K562 (cell line): ENCODE results near the gene TOR1AIP2. TPM values are rescaled to one million over a fixed set of nuclear protein-coding genes. Genes with fewer than 3 reads are reported as not detected.
A peak's percentile ranks its signal among the peaks of the same experiment; 100 is the strongest.

Experiments used
- NR2F6 ChIP-seq: fragments of 450-650 bp; formaldehyde crosslinking; IDR thresholded peaks from 2 replicates; pipeline ENCODE4 v1.4.0; 2020; ENCODE audit warnings: mild to moderate bottlenecking
- NR4A1 ChIP-seq, 2 experiments: fragments of 250-450 bp in 1 of 2; fragments of 450-650 bp in 1 of 2; sonication (Bioruptor Pico) in 1 of 2; IDR thresholded peaks; 2 replicates each; pipeline versions ENCODE4 v1.4.0 to v1.6.1; 2016 to 2020; ENCODE audit warnings: mild to moderate bottlenecking in 2 of 2, missing compliant biosample characterization in 1 of 2, missing genetic modification characterization in 1 of 2, moderate library complexity in 1 of 2
- PHTF2 ChIP-seq: fragments of 250-450 bp; sonication (Bioruptor Pico); IDR thresholded peaks from 2 replicates; pipeline ENCODE4 v1.5.0; 2021; ENCODE audit warnings: mild to moderate bottlenecking
- PTBP1 ChIP-seq: fragments of 200-400 bp; formaldehyde crosslinking; IDR thresholded peaks from 2 replicates; pipeline ENCODE4 v1.6.1; 2017; ENCODE audit warnings: low read depth, low read length
- PTTG1 ChIP-seq: fragments of 450-650 bp; IDR thresholded peaks from 2 replicates; pipeline ENCODE4 v1.6.1; 2016; ENCODE audit warnings: low read depth, mild to moderate bottlenecking, missing genetic modification characterization, missing compliant biosample characterization
- U2AF2 ChIP-seq: fragments of 200-400 bp; formaldehyde crosslinking; optimal IDR thresholded peaks from 2 replicates; pipeline ENCODE3; 2017; ENCODE audit warnings: low read depth, mild to moderate bottlenecking, low read length
- ZEB2 ChIP-seq: fragments of 450-650 bp; IDR thresholded peaks from 2 replicates; pipeline ENCODE4 v1.6.1; 2016
- ZNF75A ChIP-seq: fragments of 450-650 bp; formaldehyde crosslinking; IDR thresholded peaks from 2 replicates; pipeline ENCODE4 v1.4.0; 2020; ENCODE audit warnings: mild to moderate bottlenecking
- polyA plus RNA-seq, 8 experiments: library from polyadenylated mRNA; depleted of rRNA in 4 of 8; stranded (reverse) in 5 of 8; unstranded in 3 of 8; fragments of >200 nt; fragmentation: Nextera tagmentation in 2 of 8; fragmentation: Illumina TruSeq in 1 of 8; extraction: Ambion mirVana in 2 of 8; extraction: Trizol in 1 of 8; gene quantifications; 2 replicates each; pipeline versions ENCODE4 v1.2.1 to v1.2.3, GENCODE V29; 2011 to 2014; ENCODE audit warnings: inconsistent platforms in 1 of 8, missing spikeins in 1 of 8
- total RNA-seq, 7 experiments: library from RNA; depleted of rRNA in 6 of 7; stranded (reverse); fragments of >200 nt in 6 of 7; fragmentation: Illumina TruSeq in 2 of 7; extraction: Trizol in 2 of 7; gene quantifications; 2 replicates each; pipeline versions ENCODE4 v1.2.1 to v1.2.3, GENCODE V29; 2011 to 2021; ENCODE audit warnings: low replicate concordance in 1 of 7
- TF ChIP-seq, protein P1 (sequence below): fragments of 450-650 bp; IDR thresholded peaks from 2 replicates; pipeline ENCODE4 v1.6.1; 2016; ENCODE audit warnings: mild to moderate bottlenecking, moderate library complexity
- TF ChIP-seq, protein P2 (sequence below), 3 experiments: fragments of 200-800 bp in 1 of 3; sonication (Bioruptor generic) in 1 of 3; sonication (generic) in 1 of 3; formaldehyde crosslinking in 1 of 3; IDR thresholded peaks; 2 replicates each; pipeline versions ENCODE4 v1.6.1 to v1.8.0; 2016 to 2022; ENCODE audit warnings: mild to moderate bottlenecking in 2 of 3, missing compliant biosample characterization in 2 of 3, missing genetic modification characterization in 2 of 3, missing genetic modification reagents in 1 of 3

TOR1AIP2 gene
- total and polyA plus RNA-seq, 9 of the 15 experiments (the other 6 are each of a cell fraction or from before 2014, with no cell fraction given) = 16.7 to 122 (median 41.4) TPM

DNA sequence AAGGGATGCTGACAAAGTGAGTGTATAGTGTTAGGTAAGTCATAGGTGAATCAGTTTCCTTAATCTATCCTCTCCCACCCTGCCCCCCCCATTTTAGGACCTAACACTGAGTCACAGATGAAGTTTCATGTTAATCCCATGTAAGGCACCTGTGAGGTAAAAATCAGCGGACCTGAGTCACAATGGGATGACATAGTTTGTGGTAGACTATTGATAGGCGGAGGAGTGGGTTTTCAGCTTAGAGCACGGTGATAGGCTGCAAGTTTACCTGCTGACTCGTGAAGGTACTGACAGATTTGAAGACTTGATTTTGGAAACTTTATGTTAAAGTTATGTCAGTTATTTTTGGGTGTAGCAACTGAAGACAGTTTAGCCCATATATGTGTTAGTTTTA lies 6.1 kb upstream of the TOR1AIP2 start (continued):
- TF ChIP-seq, protein P1, sequence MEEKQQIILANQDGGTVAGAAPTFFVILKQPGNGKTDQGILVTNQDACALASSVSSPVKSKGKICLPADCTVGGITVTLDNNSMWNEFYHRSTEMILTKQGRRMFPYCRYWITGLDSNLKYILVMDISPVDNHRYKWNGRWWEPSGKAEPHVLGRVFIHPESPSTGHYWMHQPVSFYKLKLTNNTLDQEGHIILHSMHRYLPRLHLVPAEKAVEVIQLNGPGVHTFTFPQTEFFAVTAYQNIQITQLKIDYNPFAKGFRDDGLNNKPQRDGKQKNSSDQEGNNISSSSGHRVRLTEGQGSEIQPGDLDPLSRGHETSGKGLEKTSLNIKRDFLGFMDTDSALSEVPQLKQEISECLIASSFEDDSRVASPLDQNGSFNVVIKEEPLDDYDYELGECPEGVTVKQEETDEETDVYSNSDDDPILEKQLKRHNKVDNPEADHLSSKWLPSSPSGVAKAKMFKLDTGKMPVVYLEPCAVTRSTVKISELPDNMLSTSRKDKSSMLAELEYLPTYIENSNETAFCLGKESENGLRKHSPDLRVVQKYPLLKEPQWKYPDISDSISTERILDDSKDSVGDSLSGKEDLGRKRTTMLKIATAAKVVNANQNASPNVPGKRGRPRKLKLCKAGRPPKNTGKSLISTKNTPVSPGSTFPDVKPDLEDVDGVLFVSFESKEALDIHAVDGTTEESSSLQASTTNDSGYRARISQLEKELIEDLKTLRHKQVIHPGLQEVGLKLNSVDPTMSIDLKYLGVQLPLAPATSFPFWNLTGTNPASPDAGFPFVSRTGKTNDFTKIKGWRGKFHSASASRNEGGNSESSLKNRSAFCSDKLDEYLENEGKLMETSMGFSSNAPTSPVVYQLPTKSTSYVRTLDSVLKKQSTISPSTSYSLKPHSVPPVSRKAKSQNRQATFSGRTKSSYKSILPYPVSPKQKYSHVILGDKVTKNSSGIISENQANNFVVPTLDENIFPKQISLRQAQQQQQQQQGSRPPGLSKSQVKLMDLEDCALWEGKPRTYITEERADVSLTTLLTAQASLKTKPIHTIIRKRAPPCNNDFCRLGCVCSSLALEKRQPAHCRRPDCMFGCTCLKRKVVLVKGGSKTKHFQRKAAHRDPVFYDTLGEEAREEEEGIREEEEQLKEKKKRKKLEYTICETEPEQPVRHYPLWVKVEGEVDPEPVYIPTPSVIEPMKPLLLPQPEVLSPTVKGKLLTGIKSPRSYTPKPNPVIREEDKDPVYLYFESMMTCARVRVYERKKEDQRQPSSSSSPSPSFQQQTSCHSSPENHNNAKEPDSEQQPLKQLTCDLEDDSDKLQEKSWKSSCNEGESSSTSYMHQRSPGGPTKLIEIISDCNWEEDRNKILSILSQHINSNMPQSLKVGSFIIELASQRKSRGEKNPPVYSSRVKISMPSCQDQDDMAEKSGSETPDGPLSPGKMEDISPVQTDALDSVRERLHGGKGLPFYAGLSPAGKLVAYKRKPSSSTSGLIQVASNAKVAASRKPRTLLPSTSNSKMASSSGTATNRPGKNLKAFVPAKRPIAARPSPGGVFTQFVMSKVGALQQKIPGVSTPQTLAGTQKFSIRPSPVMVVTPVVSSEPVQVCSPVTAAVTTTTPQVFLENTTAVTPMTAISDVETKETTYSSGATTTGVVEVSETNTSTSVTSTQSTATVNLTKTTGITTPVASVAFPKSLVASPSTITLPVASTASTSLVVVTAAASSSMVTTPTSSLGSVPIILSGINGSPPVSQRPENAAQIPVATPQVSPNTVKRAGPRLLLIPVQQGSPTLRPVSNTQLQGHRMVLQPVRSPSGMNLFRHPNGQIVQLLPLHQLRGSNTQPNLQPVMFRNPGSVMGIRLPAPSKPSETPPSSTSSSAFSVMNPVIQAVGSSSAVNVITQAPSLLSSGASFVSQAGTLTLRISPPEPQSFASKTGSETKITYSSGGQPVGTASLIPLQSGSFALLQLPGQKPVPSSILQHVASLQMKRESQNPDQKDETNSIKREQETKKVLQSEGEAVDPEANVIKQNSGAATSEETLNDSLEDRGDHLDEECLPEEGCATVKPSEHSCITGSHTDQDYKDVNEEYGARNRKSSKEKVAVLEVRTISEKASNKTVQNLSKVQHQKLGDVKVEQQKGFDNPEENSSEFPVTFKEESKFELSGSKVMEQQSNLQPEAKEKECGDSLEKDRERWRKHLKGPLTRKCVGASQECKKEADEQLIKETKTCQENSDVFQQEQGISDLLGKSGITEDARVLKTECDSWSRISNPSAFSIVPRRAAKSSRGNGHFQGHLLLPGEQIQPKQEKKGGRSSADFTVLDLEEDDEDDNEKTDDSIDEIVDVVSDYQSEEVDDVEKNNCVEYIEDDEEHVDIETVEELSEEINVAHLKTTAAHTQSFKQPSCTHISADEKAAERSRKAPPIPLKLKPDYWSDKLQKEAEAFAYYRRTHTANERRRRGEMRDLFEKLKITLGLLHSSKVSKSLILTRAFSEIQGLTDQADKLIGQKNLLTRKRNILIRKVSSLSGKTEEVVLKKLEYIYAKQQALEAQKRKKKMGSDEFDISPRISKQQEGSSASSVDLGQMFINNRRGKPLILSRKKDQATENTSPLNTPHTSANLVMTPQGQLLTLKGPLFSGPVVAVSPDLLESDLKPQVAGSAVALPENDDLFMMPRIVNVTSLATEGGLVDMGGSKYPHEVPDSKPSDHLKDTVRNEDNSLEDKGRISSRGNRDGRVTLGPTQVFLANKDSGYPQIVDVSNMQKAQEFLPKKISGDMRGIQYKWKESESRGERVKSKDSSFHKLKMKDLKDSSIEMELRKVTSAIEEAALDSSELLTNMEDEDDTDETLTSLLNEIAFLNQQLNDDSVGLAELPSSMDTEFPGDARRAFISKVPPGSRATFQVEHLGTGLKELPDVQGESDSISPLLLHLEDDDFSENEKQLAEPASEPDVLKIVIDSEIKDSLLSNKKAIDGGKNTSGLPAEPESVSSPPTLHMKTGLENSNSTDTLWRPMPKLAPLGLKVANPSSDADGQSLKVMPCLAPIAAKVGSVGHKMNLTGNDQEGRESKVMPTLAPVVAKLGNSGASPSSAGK = no peak
- no peak for TF ChIP-seq PTBP1
- TF ChIP-seq PTTG1 (tag) = no peak
- peak; percentile 37; the same call in 1 of the 2 replicates for TF ChIP-seq ZEB2
- TF ChIP-seq, protein P2, sequence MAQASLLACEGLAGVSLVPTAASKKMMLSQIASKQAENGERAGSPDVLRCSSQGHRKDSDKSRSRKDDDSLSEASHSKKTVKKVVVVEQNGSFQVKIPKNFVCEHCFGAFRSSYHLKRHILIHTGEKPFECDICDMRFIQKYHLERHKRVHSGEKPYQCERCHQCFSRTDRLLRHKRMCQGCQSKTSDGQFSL (CRISPR knock-in tag; IDR thresholded peaks at IDR 0.05) = peak; percentile 71
- TF ChIP-seq, protein P2 (tag; IDR thresholded peaks at IDR 0.05) = no peak
- TF ChIP-seq NR2F6 (CRISPR knock-in tag) = no peak
- TF ChIP-seq PHTF2 (CRISPR knock-in tag) = no peak
- no peak for TF ChIP-seq U2AF2
- TF ChIP-seq ZNF75A (CRISPR knock-in tag) = no peak
- no peak for TF ChIP-seq NR4A1 (CRISPR knock-in tag; IDR thresholded peaks at IDR 0.05)
- TF ChIP-seq NR4A1 (tag; IDR thresholded peaks at IDR 0.05) = no peak
